Spleen (tissue), 11 donors: Measurements from ENCODE around the gene BMPER. TPM values are rescaled to one million over a fixed set of nuclear protein-coding genes. Genes with fewer than 3 reads are reported as not detected.

Source experiments
- DNase-seq: peaks from one replicate; pipeline ENCODE4 v3.0.0-alpha.2; 2020
- H3K27ac ChIP-seq, 8 donors: fragments of 200-600 bp; sonication (generic) in 7 of 8; 1 replicate in 4 of 8; 2 replicates in 4 of 8; pipeline versions ENCODE4 v1.5.0 to v1.8.0; 2016 to 2021; ENCODE audit warnings: inconsistent platforms in 4 of 8, mild to moderate bottlenecking in 4 of 8, moderate library complexity in 1 of 8
- H3K27me3 ChIP-seq, 7 donors: fragments of 200-600 bp; sonication (generic) in 6 of 7; replicated peaks in 1 of 7; 1 replicate in 4 of 7; 2 replicates in 3 of 7; pipeline versions ENCODE4 v1.5.0 to v1.8.0; 2016 to 2021; ENCODE audit warnings: inconsistent platforms in 3 of 7, mild to moderate bottlenecking in 1 of 7
- H3K36me3 ChIP-seq, 6 donors: fragments of 200-600 bp; sonication (generic) in 5 of 6; 1 replicate in 4 of 6; 2 replicates in 2 of 6; pipeline versions ENCODE4 v1.5.0 to v1.8.0; 2016 to 2021; ENCODE audit warnings: inconsistent platforms in 2 of 6
- H3K4me1 ChIP-seq, 6 donors: fragments of 200-600 bp; sonication (generic) in 5 of 6; 1 replicate in 3 of 6; 2 replicates in 3 of 6; pipeline versions ENCODE4 v1.5.0 to v1.8.0; 2016 to 2021; ENCODE audit warnings: inconsistent platforms in 3 of 6
- H3K4me3 ChIP-seq, 8 donors: fragments of 200-600 bp; sonication (generic) in 7 of 8; 1 replicate in 4 of 8; 2 replicates in 4 of 8; pipeline versions ENCODE4 v1.5.0 to v1.8.0; 2016 to 2021; ENCODE audit warnings: inconsistent platforms in 4 of 8, mild to moderate bottlenecking in 4 of 8, moderate library complexity in 2 of 8
- H3K9me3 ChIP-seq, 8 donors: fragments of 200-600 bp; sonication (generic) in 7 of 8; 1 replicate in 4 of 8; 2 replicates in 4 of 8; pipeline versions ENCODE4 v1.5.0 to v1.8.0; 2016 to 2021; ENCODE audit warnings: inconsistent platforms in 4 of 8
- POLR2A ChIP-seq, 3 donors: fragments of 450-650 bp; IDR thresholded peaks; one replicate each; pipeline ENCODE4 v1.5.1; 2017; ENCODE audit warnings: antibody characterized with exemption in 3 of 3, mild to moderate bottlenecking in 1 of 3
- POLR2AphosphoS5 ChIP-seq, 3 donors: sonication (generic); formaldehyde crosslinking; IDR thresholded peaks; one replicate each; pipeline ENCODE4 v1.5.1; 2017; ENCODE audit warnings: antibody characterized with exemption in 3 of 3
- WGBS, 5 donors: extraction: QIAGEN DNeasy Blood & Tissue Kit in 3 of 5; methylation state at CpG; one replicate each; pipeline versions ENCODE4 v1.1.5 to v1.1.7; 2013 to 2018; 5-methylcytosine and 5-hydroxymethylcytosine counted together
- intact Hi-C: fragments of 100-400 bp; cut with DNase I; formaldehyde crosslinking; loops from one replicate; pipeline ENCODE4 v1.15.0; 2023; ENCODE audit warnings: low total_unique reads
- polyA plus RNA-seq, 3 donors: library from polyadenylated mRNA; stranded (reverse); fragments of 200-250 nt; gene quantifications; one replicate each; pipeline ENCODE4 v1.2.1, GENCODE V29; 2013
- total RNA-seq, 7 donors: library from RNA; depleted of rRNA in 3 of 7; stranded (reverse); fragments of >200 nt in 3 of 7; fragmentation: NEBNext Ultra II Directional in 4 of 7; extraction: Animal tissue kit (Norgen Biotek cat#: 25700) in 4 of 7; gene quantifications; one replicate each; pipeline versions ENCODE4 v1.1.0 to v1.2.1, GENCODE V29; 2016 to 2021
- TF ChIP-seq, protein P1 (sequence below), 11 experiments: fragments of 200-600 bp in 7 of 11; fragments of 450-650 bp in 4 of 11; sonication (generic) in 4 of 11; IDR thresholded peaks in 8 of 11; conservative IDR thresholded peaks in 3 of 11; 1 replicate in 7 of 11; 2 replicates in 4 of 11; pipeline versions ENCODE4 v1.4.0 to v1.8.0; 2016 to 2021; ENCODE audit warnings: antibody characterized with exemption in 11 of 11, inconsistent platforms in 4 of 11, mild to moderate bottlenecking in 1 of 11
- donor health status: healthy with polysubstance abuse.
- donor health status: DM: no; HTN: no; CAD: no; lungs with moderate emphysema.
- donor health status: DM: no; HTN: no; CAD: no.
- donor health status: Bipolar disorder and iron deficiency.
- donor health status: healthy.
- donor health status: DM: no; HTN: no; CAD: no.
- donor health status: DM: yes; HTN: yes; CAD: no.

Gene BMPER
- total and polyA plus RNA-seq, 10 donors: 0.14 to 4.4 (median 2.1) TPM

DNA sequence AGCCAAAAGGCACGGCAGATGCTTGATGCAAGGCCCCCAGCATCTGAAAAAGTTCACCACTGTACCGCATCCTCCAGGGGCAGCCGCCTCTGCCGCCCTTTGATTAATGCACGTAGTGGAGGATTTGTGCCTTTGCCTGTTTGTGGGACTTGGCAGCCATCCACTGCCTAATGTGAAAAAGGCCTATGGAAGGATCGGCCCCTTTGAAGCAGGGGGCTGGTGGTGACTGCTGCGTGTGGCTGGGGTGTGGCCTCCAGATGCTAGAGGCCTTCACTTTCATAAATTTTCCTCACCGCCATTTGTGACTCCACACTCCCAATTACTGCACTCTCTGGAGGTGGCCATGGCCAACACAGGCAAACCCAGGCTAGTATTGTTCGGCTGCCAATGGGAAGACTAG, 226.0 kb downstream of the BMPER start:
- Histone ChIP-seq H3K4me1 (no peaks in the 10 kb centered on the region), H3K4me3 (no peak overlapping the region), H3K36me3 (no peaks in the 10 kb centered on the region), H3K9me3 (peaks cover 0 to 2% (median 0%) of the 10 kb centered on the region in 8 donors), H3K27me3 (no peaks in the 10 kb centered on the region), H3K27ac (no peak overlapping the region)
- WGBS, 5 donors: 78 to 96% (median 83%) methylated on average over 9 of the region's 9 CpGs
- no peak for DNase-seq
- intact Hi-C loops: no loop called here
- TF ChIP-seq POLR2AphosphoS5 (IDR thresholded peaks at IDR 0.05) (no peak), POLR2A (IDR thresholded peaks at IDR 0.05) (no peak)
- TF ChIP-seq, protein P1, sequence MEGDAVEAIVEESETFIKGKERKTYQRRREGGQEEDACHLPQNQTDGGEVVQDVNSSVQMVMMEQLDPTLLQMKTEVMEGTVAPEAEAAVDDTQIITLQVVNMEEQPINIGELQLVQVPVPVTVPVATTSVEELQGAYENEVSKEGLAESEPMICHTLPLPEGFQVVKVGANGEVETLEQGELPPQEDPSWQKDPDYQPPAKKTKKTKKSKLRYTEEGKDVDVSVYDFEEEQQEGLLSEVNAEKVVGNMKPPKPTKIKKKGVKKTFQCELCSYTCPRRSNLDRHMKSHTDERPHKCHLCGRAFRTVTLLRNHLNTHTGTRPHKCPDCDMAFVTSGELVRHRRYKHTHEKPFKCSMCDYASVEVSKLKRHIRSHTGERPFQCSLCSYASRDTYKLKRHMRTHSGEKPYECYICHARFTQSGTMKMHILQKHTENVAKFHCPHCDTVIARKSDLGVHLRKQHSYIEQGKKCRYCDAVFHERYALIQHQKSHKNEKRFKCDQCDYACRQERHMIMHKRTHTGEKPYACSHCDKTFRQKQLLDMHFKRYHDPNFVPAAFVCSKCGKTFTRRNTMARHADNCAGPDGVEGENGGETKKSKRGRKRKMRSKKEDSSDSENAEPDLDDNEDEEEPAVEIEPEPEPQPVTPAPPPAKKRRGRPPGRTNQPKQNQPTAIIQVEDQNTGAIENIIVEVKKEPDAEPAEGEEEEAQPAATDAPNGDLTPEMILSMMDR (IDR thresholded peaks at IDR 0.05 in 8 of 11, conservative IDR thresholded peaks at IDR 0.05 in 3 of 11): no peak

DNA sequence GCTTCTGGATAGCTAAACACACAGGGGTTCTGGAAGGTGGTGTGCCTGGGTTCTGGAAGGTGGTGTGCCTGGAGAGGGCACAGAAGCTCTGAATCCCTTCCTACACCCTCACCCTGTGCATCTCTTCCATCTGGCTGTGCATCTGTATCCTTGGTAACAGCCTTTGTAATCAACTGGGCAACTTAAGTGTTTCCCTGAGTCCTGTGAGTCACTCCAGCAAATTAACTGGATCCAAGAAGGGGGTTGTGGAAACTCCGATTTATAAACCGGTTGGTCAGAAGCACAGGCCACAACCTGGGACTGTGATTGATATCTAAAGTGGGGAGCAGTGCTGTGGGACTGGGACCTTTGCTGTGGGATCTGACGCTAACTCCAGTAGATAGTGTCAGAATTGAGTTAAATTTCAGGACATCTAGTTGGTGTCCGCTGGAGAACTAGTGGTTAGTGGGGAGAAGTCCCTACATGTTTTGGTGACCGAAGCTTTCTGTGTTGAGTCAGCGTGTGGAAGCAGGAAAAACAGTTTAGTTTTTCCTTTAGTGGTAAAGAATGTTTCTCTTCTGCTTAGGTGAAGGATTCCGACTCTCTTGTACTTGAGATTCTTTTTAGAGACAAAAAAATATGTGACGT, 228.1 kb downstream of the BMPER start:
- no peak for DNase-seq
- Histone ChIP-seq H3K9me3 (no peaks in the 10 kb centered on the region), H3K4me1 (no peaks in the 10 kb centered on the region), H3K27me3 (no peaks in the 10 kb centered on the region), H3K27ac (no peak overlapping the region), H3K36me3 (no peaks in the 10 kb centered on the region), H3K4me3 (no peak overlapping the region)
- TF ChIP-seq, protein P1 (IDR thresholded peaks at IDR 0.05 in 8 of 11, conservative IDR thresholded peaks at IDR 0.05 in 3 of 11): no peak
- TF ChIP-seq POLR2AphosphoS5 (IDR thresholded peaks at IDR 0.05) (no peak), POLR2A (IDR thresholded peaks at IDR 0.05) (no peak)
- 84 to 93% (median 89%) methylated on average over 8 of the region's 8 CpGs for WGBS, 5 donors
- intact Hi-C loops: no loop called here

DNA sequence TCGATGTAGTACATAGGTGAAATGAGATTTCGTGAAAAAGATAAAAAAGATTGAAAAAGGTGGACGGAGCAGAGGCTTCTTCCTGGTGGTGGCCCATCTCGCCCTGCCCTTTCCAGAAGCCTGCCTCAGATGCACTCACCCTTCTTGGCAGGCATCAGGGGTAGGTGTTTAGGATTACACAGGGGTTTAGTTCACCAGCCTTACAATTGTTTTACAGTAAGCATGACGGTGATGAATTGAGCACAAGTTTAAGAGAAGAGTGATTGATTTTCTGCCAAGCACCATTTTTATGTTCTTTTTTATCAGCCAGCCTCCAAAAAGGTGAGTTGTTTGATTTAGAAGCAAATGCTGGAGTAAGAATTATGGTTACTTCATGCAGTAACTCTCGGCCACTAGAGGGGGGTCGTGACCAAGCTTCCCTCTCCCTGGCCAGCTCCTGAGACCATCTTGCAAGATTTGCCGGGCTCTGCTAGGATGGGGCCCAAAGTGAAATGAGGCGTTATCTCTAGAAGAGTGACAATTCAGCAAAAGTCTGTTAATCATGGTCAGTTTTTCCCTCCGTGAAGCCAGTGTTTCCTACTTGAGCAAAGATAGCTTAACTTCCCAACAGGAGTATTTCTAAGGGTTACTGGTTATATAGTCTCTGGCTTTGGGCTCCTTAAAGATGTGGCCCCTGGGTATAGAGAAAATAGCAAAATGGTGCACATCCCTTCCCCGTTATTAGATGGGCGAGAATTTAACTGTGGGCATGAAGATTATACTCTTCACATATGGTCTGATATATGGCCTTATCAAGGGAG, 228.8 kb downstream of the BMPER start:
- Histone ChIP-seq H3K9me3 (no peaks in the 10 kb centered on the region), H3K4me1 (no peaks in the 10 kb centered on the region), H3K36me3 (no peaks in the 10 kb centered on the region), H3K27ac (no peak overlapping the region), H3K4me3 (no peak overlapping the region), H3K27me3 (no peaks in the 10 kb centered on the region)
- TF ChIP-seq, protein P1 (IDR thresholded peaks at IDR 0.05 in 8 of 11, conservative IDR thresholded peaks at IDR 0.05 in 3 of 11): peak in 8 of 11 experiments; percentile 25 to 53 (median 36)
- TF ChIP-seq POLR2A (IDR thresholded peaks at IDR 0.05) (no peak), POLR2AphosphoS5 (IDR thresholded peaks at IDR 0.05) (no peak)
- DNase-seq: no peak
- WGBS, 5 donors: 34 to 44% (median 42%) methylated on average over 12 of the region's 12 CpGs
- intact Hi-C loops: no loop called here

DNA sequence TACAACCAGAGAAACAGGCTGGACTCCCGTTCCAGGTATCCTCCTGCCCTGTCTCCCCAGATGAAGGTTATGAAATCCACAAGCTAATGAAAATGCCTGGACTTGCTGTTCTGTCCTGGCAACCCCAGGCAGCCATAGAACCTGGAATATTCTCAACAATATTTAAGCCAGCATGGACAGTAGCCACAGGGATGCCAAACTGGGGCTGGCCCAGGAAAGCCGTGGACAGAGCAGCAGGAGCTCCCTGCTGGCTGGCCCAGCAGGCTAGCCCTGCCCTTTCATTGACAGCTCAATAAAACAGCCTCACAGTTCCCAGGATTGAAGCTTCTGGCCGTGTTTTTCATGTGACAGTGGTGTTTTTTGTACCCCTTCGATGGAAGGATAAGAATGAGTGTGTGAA, 230.6 kb downstream of the BMPER start:
- DNase-seq: no peak
- Histone ChIP-seq H3K4me1 (no peaks in the 10 kb centered on the region), H3K36me3 (no peaks in the 10 kb centered on the region), H3K4me3 (no peak overlapping the region), H3K27me3 (no peaks in the 10 kb centered on the region), H3K9me3 (no peaks in the 10 kb centered on the region), H3K27ac (no peak overlapping the region)
- WGBS, 5 donors: 59 to 71% (median 66%) methylated on average over 4 of the region's 4 CpGs
- intact Hi-C loops: no loop called here
- TF ChIP-seq POLR2AphosphoS5 (IDR thresholded peaks at IDR 0.05): no peak
- TF ChIP-seq, protein P1 (IDR thresholded peaks at IDR 0.05 in 8 of 11, conservative IDR thresholded peaks at IDR 0.05 in 3 of 11): no peak
- TF ChIP-seq POLR2A (IDR thresholded peaks at IDR 0.05): no peak
